K562 treated with DMSO at 1 percent for 12 hours (cell line): ENCODE results near the gene CABP7. TPM values are rescaled to one million over a fixed set of nuclear protein-coding genes. Genes with fewer than 3 reads are reported as not detected.

Experiments used
- total RNA-seq: library from RNA; unstranded; fragments of 300-600 nt; gene quantifications from 2 replicates; pipeline ENCODE4 v1.2.3, GENCODE V29; 2022; ENCODE audit not compliant: insufficient read depth

Gene CABP7
- total RNA-seq = not detected in 2 replicates

DNA sequence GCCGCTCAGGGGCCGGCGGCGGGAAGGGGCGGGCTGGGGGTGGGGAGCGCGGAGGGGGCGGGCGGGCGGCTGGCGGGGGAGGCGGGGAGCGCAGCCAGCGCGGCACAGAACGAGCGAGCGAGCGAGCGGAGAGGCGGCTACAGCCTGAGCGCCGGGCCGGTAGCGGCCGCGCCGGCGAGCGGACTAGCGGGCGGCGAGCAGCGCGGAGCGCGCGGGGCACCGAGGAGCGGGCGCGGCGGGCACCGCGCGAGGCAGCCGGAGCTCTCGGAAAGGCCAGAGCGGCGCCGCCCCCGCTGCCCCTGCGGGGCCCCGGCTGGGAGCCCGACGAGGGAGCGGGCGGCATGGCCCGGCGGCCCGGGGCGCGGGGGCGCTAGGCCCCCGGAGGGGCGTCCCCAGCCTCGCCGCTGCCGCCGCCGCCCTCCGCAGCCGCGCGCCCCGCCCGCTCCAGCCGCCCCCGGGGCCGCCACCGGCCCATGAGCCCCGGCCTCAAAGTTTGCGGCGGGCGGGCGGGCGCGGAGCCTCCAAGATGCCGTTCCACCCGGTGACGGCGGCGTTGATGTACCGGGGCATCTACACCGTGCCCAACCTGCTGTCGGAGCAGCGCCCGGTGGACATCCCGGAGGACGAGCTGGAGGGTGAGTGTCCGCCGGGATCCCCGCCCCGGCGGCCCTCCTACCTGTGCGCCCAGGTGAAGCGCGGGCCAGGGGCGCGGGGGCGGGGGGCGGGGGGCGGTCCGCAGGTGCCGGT, at the start of gene CABP7:
Gene CABP7, plus strand, starts transcription at position 105 of the 747 bp plus-strand sequence. Its CDS starts 422 bp downstream, at position 527.

DNA sequence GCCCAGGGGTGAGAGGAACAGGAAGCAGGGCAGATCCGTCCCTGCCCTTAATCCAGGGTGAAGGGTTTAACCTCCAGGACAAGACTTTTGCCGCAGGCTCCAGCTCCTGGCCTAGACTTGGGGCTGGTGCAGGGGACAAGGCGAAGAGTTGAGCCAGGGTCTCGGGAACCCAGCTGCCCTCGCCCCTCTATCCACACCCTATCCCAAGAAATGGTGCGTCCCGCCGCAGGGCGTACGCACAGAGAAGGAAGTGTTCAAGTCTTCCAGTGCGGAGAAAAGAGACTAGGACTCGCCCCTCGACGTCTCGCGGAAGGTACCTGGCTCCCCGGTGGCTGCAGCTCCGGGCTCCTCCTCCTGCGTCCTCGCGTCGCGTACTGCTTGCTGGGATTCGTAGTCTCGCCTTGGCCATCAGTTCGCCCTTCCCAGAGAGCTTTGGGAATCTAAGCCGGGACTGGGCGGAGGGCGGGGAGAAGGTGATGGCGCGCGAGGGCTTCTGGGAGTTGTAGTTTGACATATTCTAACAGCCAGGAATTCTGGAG, 46.9 kb downstream of the CABP7 start, which contains the start of gene ZMAT5:
Gene ZMAT5, minus strand, starts transcription at position 376 of the 539 bp plus-strand sequence. CDS start 18,463 bp downstream, outside the sequence.

DNA sequence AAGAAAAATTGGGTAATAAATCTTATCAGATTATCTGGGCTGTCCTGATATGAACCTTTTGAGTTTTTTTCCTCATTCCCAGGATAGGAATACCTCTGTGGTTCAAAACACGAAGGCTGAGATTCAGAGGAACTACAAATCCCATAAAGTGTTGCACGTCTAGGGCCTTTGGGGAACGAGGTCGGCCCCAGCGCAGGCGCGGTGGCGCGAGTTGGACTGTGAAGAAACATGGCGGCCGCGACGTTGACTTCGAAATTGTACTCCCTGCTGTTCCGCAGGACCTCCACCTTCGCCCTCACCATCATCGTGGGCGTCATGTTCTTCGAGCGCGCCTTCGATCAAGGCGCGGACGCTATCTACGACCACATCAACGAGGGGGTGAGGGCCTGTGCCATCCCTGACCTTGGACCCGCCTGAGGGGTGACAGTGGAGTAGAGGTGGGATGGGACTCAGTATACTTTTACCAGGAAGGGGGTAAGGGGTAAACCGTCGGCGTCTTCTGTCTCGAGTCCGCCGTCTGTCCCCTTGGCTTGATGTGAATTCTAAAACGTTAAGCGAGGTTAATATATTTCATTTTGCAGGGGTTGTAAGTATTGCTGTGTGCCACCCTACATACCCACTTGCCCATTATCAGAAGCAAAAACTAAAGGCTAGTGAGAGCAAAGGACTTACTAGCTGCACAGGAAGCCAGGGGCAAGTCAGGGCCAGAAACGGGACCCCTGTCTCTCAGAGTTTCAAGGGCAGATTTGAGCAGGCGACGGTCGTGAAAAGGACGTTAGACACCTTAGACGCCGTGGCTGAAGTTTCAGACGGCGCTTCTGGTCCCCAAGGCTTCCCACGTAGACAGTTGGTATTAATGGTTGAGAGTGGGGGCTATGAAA, 47.6 kb downstream of the CABP7 start, which contains the start of gene UQCR10:
Gene UQCR10, plus strand, starts transcription at position 199 of the 881 bp plus-strand sequence. Its CDS starts 30 bp downstream, at position 229.

Other genes starting within 250 kb of the CABP7 start
- gene NEFH, start 239.8 kb upstream of the CABP7 start, total RNA-seq = 1.1 and 2.1 TPM in 2 replicates
- gene THOC5, start 166.2 kb upstream of the CABP7 start, total RNA-seq = 28.6 and 42.2 TPM in 2 replicates
- 19.6 and 25.8 TPM in 2 replicates for gene NIPSNAP1, start 138.9 kb upstream of the CABP7 start, total RNA-seq
- gene NF2, start 116.4 kb upstream of the CABP7 start, total RNA-seq = 5.7 and 10.4 TPM in 2 replicates
- gene ZMAT5, start 47.0 kb downstream of the CABP7 start, total RNA-seq = 23.4 and 37.3 TPM in 2 replicates
- gene UQCR10, start 47.4 kb downstream of the CABP7 start, total RNA-seq = 82.9 and 87.7 TPM in 2 replicates
- gene ASCC2, start 118.3 kb downstream of the CABP7 start, total RNA-seq = 29.8 and 55.2 TPM in 2 replicates
- gene MTMR3, start 163.2 kb downstream of the CABP7 start, total RNA-seq = 4.0 and 14.7 TPM in 2 replicates